ENCODE results near the gene LPP.

GRCh38 chr3:188901671-188902287, 747.8 kb downstream of the LPP start:
- TF ChIP-seq ZNF781 (CRISPR knock-in tag; IDR thresholded peaks at IDR 0.05; ENCODE audit: borderline replicate concordance, not compliant biosample characterization) (no peak), NR3C1 (CRISPR knock-in tag; IDR thresholded peaks at IDR 0.05) (no peak), HINFP (CRISPR knock-in tag; IDR thresholded peaks at IDR 0.05; ENCODE audit: low read depth) (no peak), ZNF564 (CRISPR knock-in tag; IDR thresholded peaks at IDR 0.05) (no peak), POLR2A (IDR thresholded peaks at IDR 0.05; ENCODE audit: insufficient read depth in 1 of 2, low read depth in 2 of 2, low read length in 2 of 2) (no peak), SP4 (CRISPR knock-in tag; IDR thresholded peaks at IDR 0.05) (no peak), EZH2 (conservative IDR thresholded peaks at IDR 0.05; ENCODE audit: low read depth, low read length) (no peak), FOSL2 (CRISPR knock-in tag; IDR thresholded peaks at IDR 0.05) (no peak), CENPX (CRISPR knock-in tag; IDR thresholded peaks at IDR 0.05) (no peak), ZNF766 (CRISPR knock-in tag; IDR thresholded peaks at IDR 0.05; ENCODE audit: borderline replicate concordance) (no peak)
